Naive thymus-derived CD4-positive, alpha-beta T cell (primary cell): ENCODE measurements around the gene TPST1. TPM values are rescaled to one million over a fixed set of nuclear protein-coding genes. Genes with fewer than 3 reads are reported as not detected.

Experiments used
- ATAC-seq: fragments of 150-1000 bp; cut with Tn5 transposase; 2 replicates; pipeline ENCODE4 v1.10.0; 2021; ENCODE audit warnings: mild to moderate bottlenecking, moderate library complexity
- CTCF ChIA-PET: fragments of 350-600 bp; sonication (Branson Sonifier 250); formaldehyde crosslinking; loops from one replicate; lab custom pipeline; 2021; ENCODE audit warnings: antibody characterized with exemption; lab: Charles Lee
- POLR2A ChIA-PET: fragments of 350-600 bp; sonication (Branson Sonifier 250); formaldehyde crosslinking; loops from one replicate; lab custom pipeline; 2021; ENCODE audit warnings: antibody characterized with exemption, inconsistent platforms; lab: Charles Lee
- DNase-seq, 9 donors: peaks; one replicate each; pipeline versions ENCODE4 v3.0.0 to v3.0.0-alpha.2; 2020 to 2022; ENCODE audit warnings: mixed read lengths in 1 of 9
- H3K27ac ChIP-seq: one replicate; pipeline ENCODE4 v1.7.0; 2013; ENCODE audit warnings: mild to moderate bottlenecking, low read depth, low read length, moderate library complexity
- H3K27me3 ChIP-seq, 2 donors: one replicate each; pipeline ENCODE4 v1.7.0; 2013; ENCODE audit warnings: low read length in 2 of 2, mild to moderate bottlenecking in 2 of 2, moderate library complexity in 2 of 2; ENCODE audit not compliant: control insufficient read depth in 2 of 2, insufficient read depth in 2 of 2
- H3K36me3 ChIP-seq, 3 experiments: 1 replicate in 2 of 3; 2 replicates in 1 of 3; pipeline ENCODE4 v1.7.0; 2013; ENCODE audit warnings: low read length in 3 of 3, mild to moderate bottlenecking in 3 of 3, moderate library complexity in 1 of 3; ENCODE audit not compliant: insufficient read depth in 3 of 3, control insufficient read depth in 2 of 3
- H3K4me1 ChIP-seq, 2 donors: one replicate each; pipeline ENCODE4 v1.7.0; 2013; ENCODE audit warnings: low read length in 2 of 2, mild to moderate bottlenecking in 2 of 2, moderate library complexity in 1 of 2; ENCODE audit not compliant: control insufficient read depth in 2 of 2, insufficient read depth in 2 of 2
- H3K4me3 ChIP-seq: 2 replicates; pipeline ENCODE4 v1.7.0; 2013; ENCODE audit warnings: mild to moderate bottlenecking, low read length
- H3K9me3 ChIP-seq, 3 experiments: 1 replicate in 2 of 3; 2 replicates in 1 of 3; pipeline ENCODE4 v1.7.0; 2013; ENCODE audit warnings: low read length in 3 of 3; ENCODE audit not compliant: control insufficient read depth in 2 of 3
- H3K27ac Mint-ChIP-seq, 9 donors: one replicate each; pipeline ENCODE4 v1.8.0; 2020 to 2022; ENCODE audit warnings: mixed read lengths in 9 of 9, mild to moderate bottlenecking in 8 of 9, moderate library complexity in 5 of 9, inconsistent platforms in 2 of 9
- H3K27me3 Mint-ChIP-seq, 5 donors: one replicate each; pipeline ENCODE4 v1.8.0; 2021 to 2022; ENCODE audit warnings: mixed read lengths in 5 of 5, mild to moderate bottlenecking in 1 of 5
- H3K36me3 Mint-ChIP-seq, 5 donors: one replicate each; pipeline ENCODE4 v1.8.0; 2020 to 2022; ENCODE audit warnings: mixed read lengths in 5 of 5, mild to moderate bottlenecking in 3 of 5, inconsistent platforms in 1 of 5
- H3K4me1 Mint-ChIP-seq, 7 donors: one replicate each; pipeline ENCODE4 v1.8.0; 2020 to 2022; ENCODE audit warnings: mixed read lengths in 7 of 7, mild to moderate bottlenecking in 3 of 7, inconsistent platforms in 1 of 7
- H3K4me3 Mint-ChIP-seq, 10 donors: one replicate each; pipeline ENCODE4 v1.8.0; 2020 to 2022; ENCODE audit warnings: mild to moderate bottlenecking in 10 of 10, mixed read lengths in 10 of 10, moderate library complexity in 6 of 10, inconsistent platforms in 2 of 10
- H3K9me3 Mint-ChIP-seq, 11 donors: one replicate each; pipeline ENCODE4 v1.8.0; 2020 to 2022; ENCODE audit warnings: mixed read lengths in 11 of 11, mild to moderate bottlenecking in 4 of 11, inconsistent platforms in 1 of 11, moderate library complexity in 1 of 11
- intact Hi-C, 2 donors: fragments of 100-400 bp; cut with micrococcal nuclease; formaldehyde crosslinking; loops; one replicate each; pipeline ENCODE4 v1.15.1; 2023
- polyA plus RNA-seq, 2 donors: library from polyadenylated mRNA; unstranded; fragments of 300-500 nt; fragmentation: Illumina TruSeq; gene quantifications; one replicate each; pipeline ENCODE4 v1.2.3, GENCODE V29; 2021
- total RNA-seq, 6 experiments: library from RNA in 5 of 6; stranded (reverse) in 5 of 6; gene quantifications; 1 replicate in 5 of 6; 2 replicates in 1 of 6; pipeline ENCODE4 v1.2.3 and lab custom pipeline; 2021 to 2026

Gene TPST1
- total and polyA plus RNA-seq, 7 experiments from 2014 or later, result 0.70 to 5.5 (median 2.7) TPM

GRCh38 chr7:66272321-66272720 is 67.2 kb downstream of the TPST1 start:
- H3K27me3 Mint-ChIP-seq, result no peaks in the 10 kb centered on the region
- H3K4me1 ChIP-seq, result no peaks in the 10 kb centered on the region

DNA sequence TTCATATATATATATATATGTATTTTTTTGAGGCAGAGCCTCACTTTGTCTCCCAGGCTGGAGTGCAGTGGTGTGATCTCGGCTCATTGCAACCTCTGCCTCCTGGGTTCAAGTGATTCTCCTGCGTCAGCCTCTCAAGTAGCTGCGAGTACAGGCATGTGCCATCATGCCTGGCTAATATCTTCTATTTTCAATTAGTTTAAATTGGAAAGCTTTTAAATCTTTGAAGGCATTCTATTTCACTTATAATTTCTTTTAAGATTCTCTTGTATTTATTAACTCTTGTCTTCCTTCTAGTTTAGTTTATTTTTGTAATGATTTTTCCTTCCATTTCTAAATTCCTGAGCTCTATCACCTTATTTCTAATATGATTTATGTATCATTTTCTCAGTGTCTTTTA is 71.2 kb downstream of the TPST1 start:
- ChIA-PET POLR2A (no interaction called here), CTCF (no interaction called here)
- H3K4me1 Mint-ChIP-seq, result peaks cover 0 to 5% (median 0%) of the 10 kb centered on the region in 7 donors
- Histone ChIP-seq H3K9me3 (no peaks in the 10 kb centered on the region), H3K4me3 (no peak overlapping the region), H3K36me3 (no peaks in the 10 kb centered on the region), H3K27me3 (no peaks in the 10 kb centered on the region), H3K27ac (no peak overlapping the region), H3K4me1 (no peaks in the 10 kb centered on the region)
- ATAC-seq, result no peak
- intact Hi-C loops, result no loop called here
- peaks cover 0 to 10% (median 2%) of the 10 kb centered on the region in 11 donors for H3K9me3 Mint-ChIP-seq
- H3K36me3 Mint-ChIP-seq, result peaks cover 0 to 9% (median 6%) of the 10 kb centered on the region in 5 donors
- no peak for DNase-seq
- H3K4me3 Mint-ChIP-seq, result no peak overlapping the region
- H3K27ac Mint-ChIP-seq, result no peak overlapping the region
- H3K27me3 Mint-ChIP-seq, result no peaks in the 10 kb centered on the region

More at GRCh38 chr7:66272321-66272720, 67.2 kb downstream of the TPST1 start:
- no peak for ATAC-seq
- no peak for DNase-seq
- intact Hi-C loops, result no loop called here
- Histone ChIP-seq H3K36me3 (no peaks in the 10 kb centered on the region), H3K9me3 (no peaks in the 10 kb centered on the region), H3K27me3 (no peaks in the 10 kb centered on the region), H3K27ac (no peak overlapping the region), H3K4me3 (no peak overlapping the region)
- H3K27ac Mint-ChIP-seq, result no peak overlapping the region
- no peaks in the 10 kb centered on the region for H3K4me1 Mint-ChIP-seq
- H3K4me3 Mint-ChIP-seq, result no peak overlapping the region
- H3K9me3 Mint-ChIP-seq, result peaks cover 0 to 13% (median 5%) of the 10 kb centered on the region in 11 donors
- CTCF ChIA-PET, result no interaction called here
- peaks cover 0 to 13% (median 8%) of the 10 kb centered on the region in 5 donors for H3K36me3 Mint-ChIP-seq
- POLR2A ChIA-PET, result interaction anchor here (0.7 kb wide), 1 partner anchor 22 kb away, joined by 3 read pairs; no protein-coding TSS in a partner anchor

GRCh38 chr7:66277492-66277891 is 72.4 kb downstream of the TPST1 start:
- H3K9me3 ChIP-seq, result no peaks in the 10 kb centered on the region
- no peak overlapping the region for H3K27ac Mint-ChIP-seq
- no peak overlapping the region for H3K4me3 ChIP-seq
- peaks cover 0 to 9% (median 0%) of the 10 kb centered on the region in 11 donors for H3K9me3 Mint-ChIP-seq
- ATAC-seq (no peak), DNase-seq (no peak)
- H3K4me3 Mint-ChIP-seq, result no peak overlapping the region
- H3K27me3 Mint-ChIP-seq, result no peaks in the 10 kb centered on the region
- no peaks in the 10 kb centered on the region for H3K4me1 ChIP-seq
- no peaks in the 10 kb centered on the region for H3K36me3 ChIP-seq
- ChIA-PET POLR2A (interaction anchor here (0.6 kb wide), 1 partner anchor 230 kb away, joined by 3 read pairs; no protein-coding TSS in a partner anchor), CTCF (no interaction called here)
- H3K27ac ChIP-seq, result no peak overlapping the region
- peaks cover 0 to 9% (median 4%) of the 10 kb centered on the region in 7 donors for H3K4me1 Mint-ChIP-seq
- intact Hi-C loops, result no loop called here
- peaks cover 0 to 9% (median 0%) of the 10 kb centered on the region in 5 donors for H3K36me3 Mint-ChIP-seq
- no peaks in the 10 kb centered on the region for H3K27me3 ChIP-seq

GRCh38 chr7:66279912-66280311 is 74.8 kb downstream of the TPST1 start:
- Histone ChIP-seq H3K36me3 (no peaks in the 10 kb centered on the region), H3K4me3 (no peak overlapping the region), H3K9me3 (no peaks in the 10 kb centered on the region), H3K4me1 (no peaks in the 10 kb centered on the region), H3K27ac (no peak overlapping the region), H3K27me3 (no peaks in the 10 kb centered on the region)
- Mint-ChIP-seq H3K36me3 (no peaks in the 10 kb centered on the region), H3K4me3 (no peak overlapping the region), H3K9me3 (peaks cover 0 to 3% (median 0%) of the 10 kb centered on the region in 11 donors), H3K27ac (no peak overlapping the region), H3K27me3 (no peaks in the 10 kb centered on the region), H3K4me1 (peaks cover 0 to 9% (median 4%) of the 10 kb centered on the region in 7 donors)
- ChIA-PET POLR2A (no interaction called here), CTCF (no interaction called here)
- DNase-seq (no peak), ATAC-seq (no peak)
- intact Hi-C loops, result no loop called here

- Histone ChIP-seq H3K4me3 (no peak overlapping the region), H3K36me3 (no peaks in the 10 kb centered on the region), H3K9me3 (no peaks in the 10 kb centered on the region), H3K27me3 (no peaks in the 10 kb centered on the region), H3K27ac (no peak overlapping the region), H3K4me1 (no peaks in the 10 kb centered on the region)
- Mint-ChIP-seq H3K27ac (no peak overlapping the region), H3K4me1 (peaks cover 0 to 9% (median 4%) of the 10 kb centered on the region in 7 donors), H3K27me3 (no peaks in the 10 kb centered on the region), H3K9me3 (peaks cover 0 to 5% (median 0%) of the 10 kb centered on the region in 11 donors), H3K4me3 (no peak overlapping the region), H3K36me3 (peaks cover 0 to 3% (median 0%) of the 10 kb centered on the region in 5 donors)
- ATAC-seq (peak; percentile 47), DNase-seq (no peak)
- ChIA-PET POLR2A (no interaction called here), CTCF (no interaction called here)
- intact Hi-C loops, result no loop called here
Measured at GRCh38 chr7:66281678-66282590, 76.8 kb downstream of the TPST1 start.

DNA sequence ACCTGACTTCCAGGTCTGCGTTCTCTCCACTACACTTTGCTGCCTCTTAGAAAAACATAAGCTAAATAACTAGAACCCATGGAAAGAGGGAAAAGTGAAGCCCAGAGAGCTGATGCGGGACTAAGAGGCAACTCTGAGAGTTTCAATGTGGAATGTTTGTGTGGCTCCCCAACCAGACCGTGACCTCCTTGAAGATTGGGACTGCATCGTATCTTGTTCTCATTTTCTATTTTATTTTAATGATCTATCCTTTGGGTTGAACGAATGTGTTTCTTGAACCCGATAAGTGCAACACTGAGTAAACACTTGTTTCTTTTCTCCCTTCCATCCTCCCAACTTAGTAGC is 77.4 kb downstream of the TPST1 start:
- CTCF ChIA-PET, result no interaction called here
- POLR2A ChIA-PET, result no interaction called here
- peaks cover 0 to 9% (median 4%) of the 10 kb centered on the region in 7 donors for H3K4me1 Mint-ChIP-seq
- H3K36me3 ChIP-seq, result no peaks in the 10 kb centered on the region
- no peaks in the 10 kb centered on the region for H3K9me3 ChIP-seq
- H3K4me3 ChIP-seq, result no peak overlapping the region
- H3K36me3 Mint-ChIP-seq, result peaks cover 0 to 3% (median 0%) of the 10 kb centered on the region in 5 donors
- no peaks in the 10 kb centered on the region for H3K27me3 Mint-ChIP-seq
- H3K4me3 Mint-ChIP-seq, result no peak overlapping the region
- intact Hi-C loops, result no loop called here
- no peak overlapping the region for H3K27ac Mint-ChIP-seq
- H3K4me1 ChIP-seq, result no peaks in the 10 kb centered on the region
- DNase-seq (no peak), ATAC-seq (no peak)
- H3K27me3 ChIP-seq, result no peaks in the 10 kb centered on the region
- no peak overlapping the region for H3K27ac ChIP-seq
- H3K9me3 Mint-ChIP-seq, result peaks cover 0 to 5% (median 0%) of the 10 kb centered on the region in 11 donors
